HG03432 (cell line): ENCODE results near the gene C1R.
"Not testable (repeated sequence)": the region's sequence is repeated elsewhere in the genome, so short reads cannot be mapped to it uniquely, and the experiment has no call there.

Experiments
- ATAC-seq: cut with Tn5 transposase; IDR thresholded peaks from one replicate; pipeline ENCODE4 v1.9.1; 2021; ENCODE audit warnings: mild to moderate bottlenecking, moderate library complexity; ENCODE audit not compliant: unreplicated experiment

C1R gene

DNA sequence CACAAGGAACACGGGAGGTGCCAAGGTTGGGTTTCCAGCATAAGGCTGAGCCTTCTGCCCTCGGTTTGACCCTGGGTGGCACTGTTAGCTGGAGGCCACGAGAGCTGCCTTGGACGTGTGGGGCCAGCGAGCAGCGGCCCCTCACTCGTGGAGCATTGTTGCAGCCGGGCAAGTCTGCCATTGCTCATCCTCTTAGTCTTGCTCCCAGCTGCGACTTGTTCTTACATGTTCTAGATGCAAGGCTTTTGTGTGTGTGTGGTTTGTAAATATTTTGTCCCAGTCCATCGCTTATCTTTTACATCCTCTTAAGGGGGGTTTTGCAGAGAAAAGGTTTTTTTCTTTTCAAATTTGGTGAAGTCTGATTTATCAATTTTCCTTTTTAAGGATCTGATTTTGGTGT lies 52.8 kb downstream of the C1R start:
- no peak for ATAC-seq

DNA sequence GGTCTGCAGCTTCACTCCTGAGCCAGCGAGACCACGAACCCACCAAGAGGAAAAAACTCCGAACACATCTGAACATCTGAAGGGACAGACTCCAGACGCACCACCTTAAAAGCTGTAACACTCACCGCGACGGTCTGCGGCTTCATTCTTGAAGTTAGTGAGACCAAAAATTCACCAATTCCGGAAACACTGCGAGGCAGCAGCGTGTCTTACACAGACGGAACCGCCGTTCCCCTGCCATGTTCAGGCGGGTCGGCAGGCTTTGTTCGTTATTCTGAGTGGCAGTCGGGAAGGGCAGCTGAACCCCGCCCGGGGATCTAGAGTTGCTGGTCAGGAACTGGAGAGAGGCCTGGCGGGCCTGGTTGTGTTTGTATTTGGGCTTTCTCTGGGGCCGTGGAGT lies 53.7 kb downstream of the C1R start:
- no peak for ATAC-seq

DNA sequence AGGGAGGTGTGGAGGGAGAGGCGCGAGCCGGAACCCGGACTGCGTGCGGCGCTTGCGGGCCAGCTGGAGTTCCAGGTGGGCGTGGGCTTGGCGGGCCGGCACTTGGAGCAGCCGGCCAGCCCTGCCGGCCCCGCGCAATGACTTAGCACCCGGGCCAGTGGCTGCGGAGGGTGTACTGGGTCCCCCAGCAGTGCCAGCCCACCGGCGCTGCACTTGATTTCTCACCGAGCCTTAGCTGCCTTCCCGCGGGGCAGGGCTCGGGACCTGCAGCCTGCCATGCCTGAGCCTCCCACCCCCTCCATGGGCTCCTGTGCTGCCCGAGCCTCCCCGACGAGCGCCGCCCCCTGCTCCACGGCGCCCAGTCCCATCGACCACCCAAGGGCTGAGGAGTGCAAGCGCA lies 54.8 kb downstream of the C1R start:
- not testable (repeated sequence) for ATAC-seq

DNA sequence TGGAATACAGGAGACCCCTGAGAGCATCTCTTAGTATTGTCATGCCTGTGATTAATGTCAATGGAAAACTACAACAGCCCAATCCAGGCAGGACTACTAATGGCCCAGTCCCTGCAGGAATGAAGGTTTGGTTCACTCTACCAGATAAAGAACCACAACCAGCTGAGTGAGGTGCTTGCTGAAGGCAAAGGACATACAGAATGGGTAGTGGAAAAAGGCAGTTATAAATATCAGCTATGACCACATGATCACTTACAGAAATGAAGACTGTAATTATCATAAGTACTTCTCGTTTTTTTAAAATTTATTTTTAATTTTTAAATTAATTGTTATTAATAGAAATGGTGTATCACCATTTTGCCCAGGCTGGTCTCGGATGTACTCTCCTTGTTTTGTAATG lies 56.8 kb downstream of the C1R start:
- ATAC-seq, result no peak

DNA sequence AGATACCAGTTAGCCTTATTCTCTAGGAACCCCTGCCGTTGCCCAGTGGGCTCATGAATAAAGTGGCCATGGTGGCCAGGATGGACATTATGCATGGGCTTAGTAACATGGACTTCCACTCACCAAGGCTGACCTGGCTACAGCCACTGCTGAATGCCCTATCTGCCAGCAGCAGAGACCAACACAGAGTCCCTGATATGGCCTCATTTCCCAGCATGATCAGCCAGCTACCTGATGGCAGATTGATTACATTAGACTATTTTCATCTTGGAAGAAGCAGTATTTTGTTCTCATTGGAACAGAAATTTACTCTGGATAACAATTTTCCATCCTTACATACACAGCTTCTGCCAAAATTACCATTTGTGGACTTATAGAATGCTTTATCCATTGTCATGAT lies 57.8 kb downstream of the C1R start:
- no peak for ATAC-seq

DNA sequence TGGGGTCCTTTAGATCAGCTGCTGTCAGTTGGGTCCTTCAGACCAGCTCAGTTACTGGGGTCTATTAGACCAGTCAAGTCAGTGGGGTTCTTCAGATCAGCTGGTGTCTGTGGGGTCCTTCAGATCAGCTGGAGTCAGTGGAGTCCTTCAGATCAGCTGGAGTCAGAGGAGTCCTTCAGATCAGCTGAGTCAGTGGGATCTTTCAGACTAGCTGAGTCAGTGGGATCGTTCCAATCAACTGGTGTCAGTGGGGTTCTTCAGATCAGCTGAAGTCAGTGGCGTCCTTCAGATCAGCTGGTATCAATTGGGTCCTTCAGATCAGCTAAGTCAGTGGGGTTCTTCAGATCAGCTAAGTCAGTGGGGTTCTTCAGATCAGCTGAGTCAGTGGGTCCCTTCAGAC lies 59.3 kb downstream of the C1R start:
- ATAC-seq, result no peak

DNA sequence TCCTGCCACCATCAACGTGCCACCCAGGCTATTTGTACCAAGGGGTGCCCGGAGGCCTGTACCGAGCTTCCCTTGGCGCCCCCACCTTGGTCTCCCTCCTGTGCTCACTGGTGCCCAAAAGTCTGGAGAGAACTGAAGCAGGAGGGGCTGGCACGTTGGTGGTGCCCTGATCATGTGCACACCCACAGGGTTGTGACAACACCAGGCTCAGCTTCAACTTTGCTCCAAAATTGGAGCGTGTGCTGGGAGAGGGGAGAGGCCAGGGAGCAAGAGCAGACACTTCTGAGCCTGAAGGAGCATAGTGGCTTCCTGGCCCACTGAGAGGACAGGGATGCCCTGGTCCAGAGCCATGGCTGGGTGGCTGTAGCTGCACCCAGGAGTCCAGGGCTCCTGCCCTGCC lies 60.9 kb downstream of the C1R start:
- ATAC-seq, result no peak
